Right lobe of liver (tissue), 6 donors: ENCODE measurements around the gene CDH6. TPM values are rescaled to one million over a fixed set of nuclear protein-coding genes. Genes with fewer than 3 reads are reported as not detected.

Source experiments
- ATAC-seq, 4 donors: fragments of 200-7000 bp; cut with Tn5 transposase; one replicate each; pipeline ENCODE4 v1.9.1; 2020; ENCODE audit warnings: mild to moderate bottlenecking in 4 of 4, moderate library complexity in 4 of 4
- DNase-seq, 3 donors: peaks; one replicate each; pipeline ENCODE4 v3.0.0-alpha.2; 2020
- H3K27ac ChIP-seq, 3 donors: fragments of 200-600 bp; one replicate each; pipeline ENCODE4 v1.8.0; 2022
- H3K27me3 ChIP-seq, 2 donors: fragments of 200-600 bp; one replicate each; pipeline ENCODE4 v1.8.0; 2022
- H3K36me3 ChIP-seq, 4 donors: fragments of 200-600 bp; sonication (generic) in 1 of 4; one replicate each; pipeline versions ENCODE4 v1.5.1 to v1.8.0; 2017 to 2022; ENCODE audit warnings: control low read depth in 1 of 4
- H3K4me1 ChIP-seq, 4 donors: fragments of 200-600 bp; sonication (generic) in 1 of 4; one replicate each; pipeline versions ENCODE4 v1.5.1 to v1.8.0; 2017 to 2022; ENCODE audit warnings: control low read depth in 1 of 4
- H3K4me3 ChIP-seq, 3 donors: fragments of 200-600 bp; one replicate each; pipeline ENCODE4 v1.8.0; 2022
- H3K9me3 ChIP-seq, 4 donors: fragments of 200-600 bp; sonication (generic) in 1 of 4; one replicate each; pipeline versions ENCODE4 v1.5.1 to v1.8.0; 2017 to 2022; ENCODE audit warnings: control low read depth in 1 of 4
- CTCF ChIP-seq, 4 donors: fragments of 200-600 bp in 3 of 4; fragments of 450-650 bp in 1 of 4; IDR thresholded peaks; one replicate each; pipeline versions ENCODE4 v1.5.1 to v1.8.0; 2016 to 2022; ENCODE audit warnings: antibody characterized with exemption in 4 of 4, mild to moderate bottlenecking in 2 of 4
- POLR2A ChIP-seq: fragments of 450-650 bp; IDR thresholded peaks from one replicate; pipeline ENCODE4 v1.6.1; 2017; ENCODE audit warnings: antibody characterized with exemption, mild to moderate bottlenecking
- WGBS: methylation state at CpG from one replicate; pipeline ENCODE4 v1.1.6; 2018; ENCODE audit warnings: low coverage, low lambda C conversion rate; ENCODE audit not compliant: insufficient coverage; ENCODE audit errors: missing lambda C conversion rate; 5-methylcytosine and 5-hydroxymethylcytosine counted together
- intact Hi-C, 2 donors: fragments of 100-400 bp; cut with DNase I; formaldehyde crosslinking; loops; one replicate each; pipeline versions ENCODE4 v1.11.2 to v1.14.1; 2022
- total RNA-seq, 6 experiments: library from RNA; depleted of rRNA in 2 of 6; stranded (reverse); fragments of >200 nt in 2 of 6; fragmentation: NEBNext Ultra II Directional in 3 of 6; extraction: Animal tissue kit (Norgen Biotek cat#: 25700) in 3 of 6; gene quantifications; one replicate each; pipeline versions ENCODE4 v1.1.0 to v1.2.4, GENCODE V29; 2016 to 2023
- donor health status: DM: no; HTN: yes; CAD: no.
- donor health status: DM: no; HTN: no; CAD: no.
- donor health status: DM: no; HTN: no; CAD: no.
- donor health status: DM: no; HTN: yes; CAD: no.
- donor health status: DM: no; HTN: yes; CAD: no.

The CDH6 gene
- total RNA-seq, 6 experiments from 2014 or later = 0.49 to 1.8 (median 0.74) TPM

- DNase-seq (no peak), ATAC-seq (no peak)
- no peak overlapping the region for H3K27ac ChIP-seq
- TF ChIP-seq POLR2A (no peak), CTCF (IDR thresholded peaks at IDR 0.05) (no peak)
- intact Hi-C loops = no loop called here
- no peaks in the 10 kb centered on the region for H3K9me3 ChIP-seq
- WGBS = 55% methylated on average over 4 of the region's 4 CpGs
- no peaks in the 10 kb centered on the region for H3K4me1 ChIP-seq
- no peak overlapping the region for H3K4me3 ChIP-seq
- H3K27me3 ChIP-seq = no peaks in the 10 kb centered on the region
- no peaks in the 10 kb centered on the region for H3K36me3 ChIP-seq
Measured at GRCh38 chr5:31213257-31213656, 19.8 kb downstream of the CDH6 start.

GRCh38 chr5:31213705-31214121 lies 20.2 kb downstream of the CDH6 start:
- Histone ChIP-seq H3K36me3 (no peaks in the 10 kb centered on the region), H3K27ac (no peak overlapping the region), H3K4me1 (no peaks in the 10 kb centered on the region), H3K9me3 (no peaks in the 10 kb centered on the region), H3K27me3 (no peaks in the 10 kb centered on the region), H3K4me3 (no peak overlapping the region)
- intact Hi-C loops = no loop called here
- 8% methylated on average over 6 of the region's 6 CpGs for WGBS
- peak in 3 of 4 donors; percentile 30 to 74 (median 47) for ATAC-seq
- DNase-seq = no peak
- no peak for TF ChIP-seq POLR2A
- TF ChIP-seq CTCF (IDR thresholded peaks at IDR 0.05) = no peak

- intact Hi-C loops = no loop called here
- ATAC-seq = peak in 2 of 4 donors; percentile 46 to 72
- no peaks in the 10 kb centered on the region for H3K4me1 ChIP-seq
- no peaks in the 10 kb centered on the region for H3K36me3 ChIP-seq
- 13% methylated on average over 3 of the region's 3 CpGs for WGBS
- no peak for DNase-seq
- TF ChIP-seq POLR2A (no peak), CTCF (IDR thresholded peaks at IDR 0.05) (no peak)
- no peaks in the 10 kb centered on the region for H3K9me3 ChIP-seq
- H3K27ac ChIP-seq = no peak overlapping the region
- H3K4me3 ChIP-seq = no peak overlapping the region
- H3K27me3 ChIP-seq = no peaks in the 10 kb centered on the region
Measured at GRCh38 chr5:31214229-31214628, 20.7 kb downstream of the CDH6 start.

GRCh38 chr5:31215236-31215635 lies 21.8 kb downstream of the CDH6 start:
- H3K4me3 ChIP-seq = no peak overlapping the region
- H3K27me3 ChIP-seq = no peaks in the 10 kb centered on the region
- intact Hi-C loops = no loop called here
- H3K27ac ChIP-seq = no peak overlapping the region
- TF ChIP-seq CTCF (IDR thresholded peaks at IDR 0.05) (no peak), POLR2A (no peak)
- H3K9me3 ChIP-seq = no peaks in the 10 kb centered on the region
- no peaks in the 10 kb centered on the region for H3K4me1 ChIP-seq
- no peaks in the 10 kb centered on the region for H3K36me3 ChIP-seq
- DNase-seq (no peak), ATAC-seq (no peak)

GRCh38 chr5:31217446-31217845 lies 24.0 kb downstream of the CDH6 start:
- intact Hi-C loops = no loop called here
- Histone ChIP-seq H3K27ac (no peak overlapping the region), H3K4me3 (no peak overlapping the region), H3K27me3 (no peaks in the 10 kb centered on the region), H3K4me1 (no peaks in the 10 kb centered on the region), H3K36me3 (no peaks in the 10 kb centered on the region), H3K9me3 (no peaks in the 10 kb centered on the region)
- ATAC-seq (no peak), DNase-seq (no peak)
- 68% methylated on average over 2 of the region's 2 CpGs for WGBS
- TF ChIP-seq POLR2A (no peak), CTCF (IDR thresholded peaks at IDR 0.05) (no peak)
